Measurements from ENCODE around the gene FLNB. TPM values are rescaled to one million over a fixed set of nuclear protein-coding genes. Genes with fewer than 3 reads are reported as not detected.

The FLNB gene
- total RNA-seq, 1 experiment from 2014 or later: 309 TPM

GRCh38 chr3:58192069-58192468 lies 183.8 kb downstream of the FLNB start:
- Histone ChIP-seq H3K27ac (ENCODE audit: low read length) (no peak overlapping the region), H3K9me3 (ENCODE audit: control insufficient read depth, insufficient read depth, low read depth, low read length) (no peaks in the 10 kb centered on the region), H3K4me3 (ENCODE audit: low read depth in 2 of 2, low read length in 2 of 2) (no peak overlapping the region), H3K4me1 (ENCODE audit: control insufficient read depth, insufficient read depth, low read length) (peaks cover 7% of the 10 kb centered on the region; the same call in 1 of the 2 replicates), H3K27me3 (ENCODE audit: control insufficient read depth, insufficient read depth, low read length) (no peaks in the 10 kb centered on the region), H3K36me3 (ENCODE audit: control insufficient read depth, insufficient read depth, low read length) (no peaks in the 10 kb centered on the region)
- intact Hi-C loops (cut with micrococcal nuclease; ENCODE audit: unreplicated experiment): no loop called here
- POLR2A ChIA-PET: no interaction called here
- CTCF ChIA-PET: interaction anchor here (0.7 kb wide), 1 partner anchor 45 kb away, joined by 4 read pairs; no protein-coding TSS in a partner anchor
- no peak for TF ChIP-seq REST (IDR thresholded peaks at IDR 0.05; ENCODE audit: insufficient read depth in 1 of 2, low read depth in 2 of 2, low read length in 1 of 2)
- no peak for TF ChIP-seq TCF7L2 (IDR thresholded peaks at IDR 0.05; ENCODE audit: low read depth, low read length)
- no peak for TF ChIP-seq CTCF (IDR thresholded peaks at IDR 0.05)
- no peak for TF ChIP-seq SIN3A (IDR thresholded peaks at IDR 0.05; ENCODE audit: borderline replicate concordance, insufficient read depth, low read depth, low read length)
- TF ChIP-seq POLR2AphosphoS5 (IDR thresholded peaks at IDR 0.05; ENCODE audit: low read depth, low read length): no peak
- in situ Hi-C loops (cut with HindIII; ENCODE audit: low pct_unique_long_range_greater_than_20kb, low sequenced_read_pairs): no loop called here
- DNase-seq (ENCODE audit: low read depth, low spot score) (no peak), ATAC-seq (no peak)
- BruUV-seq (replicated peaks): no TSS peak

DNA sequence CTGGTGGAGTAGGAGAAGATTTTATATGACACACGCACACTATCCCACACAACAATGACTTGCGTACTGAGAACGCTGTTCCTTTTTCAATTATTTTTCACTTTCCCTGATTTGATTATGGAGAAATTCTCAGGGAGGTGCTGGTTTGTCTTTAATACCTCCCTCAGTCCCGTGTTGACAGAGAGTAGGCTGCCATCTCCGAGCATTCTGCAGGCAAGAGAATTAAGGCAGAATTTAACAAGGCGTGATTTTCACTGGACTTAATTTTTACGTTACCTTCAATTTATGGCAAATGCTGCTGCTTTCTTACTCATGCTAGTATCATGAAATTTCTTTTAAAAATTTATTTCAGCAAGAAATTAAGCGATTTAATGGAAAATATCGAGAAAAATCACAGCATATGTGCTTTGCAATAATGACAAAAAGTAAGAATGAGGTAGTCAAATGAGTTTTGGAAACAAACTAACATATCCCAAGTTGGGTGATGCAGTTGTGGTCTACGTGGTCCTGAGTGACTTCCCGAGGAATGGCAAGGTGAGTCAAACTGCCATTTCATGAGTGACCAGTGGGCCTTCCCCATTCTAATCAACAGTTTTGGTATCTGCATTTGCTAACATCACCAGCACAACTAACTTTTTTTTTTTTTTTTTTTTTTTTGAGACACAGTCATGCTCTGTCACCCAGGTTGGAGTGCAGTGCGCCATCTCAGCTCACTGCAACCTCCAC lies 185.6 kb downstream of the FLNB start:
- no peak overlapping the region for H3K4me3 ChIP-seq (ENCODE audit: low read depth in 2 of 2, low read length in 2 of 2)
- DNase-seq (ENCODE audit: low read depth, low spot score) (no peak), ATAC-seq (no peak)
- no peaks in the 10 kb centered on the region for H3K36me3 ChIP-seq (ENCODE audit: control insufficient read depth, insufficient read depth, low read length)
- BruUV-seq (replicated peaks): no TSS peak
- in situ Hi-C loops (cut with HindIII; ENCODE audit: low pct_unique_long_range_greater_than_20kb, low sequenced_read_pairs): no loop called here
- no peaks in the 10 kb centered on the region; the same call in 1 of the 2 replicates for H3K4me1 ChIP-seq (ENCODE audit: control insufficient read depth, insufficient read depth, low read length)
- H3K9me3 ChIP-seq (ENCODE audit: control insufficient read depth, insufficient read depth, low read depth, low read length): no peaks in the 10 kb centered on the region
- ChIA-PET CTCF (no interaction called here), POLR2A (interaction anchor here (0.5 kb wide), 1 partner anchor 170 kb away, joined by 4 read pairs; no protein-coding TSS in a partner anchor)
- intact Hi-C loops (cut with micrococcal nuclease; ENCODE audit: unreplicated experiment): no loop called here
- TF ChIP-seq POLR2AphosphoS5 (IDR thresholded peaks at IDR 0.05; ENCODE audit: low read depth, low read length): no peak
- no peak for TF ChIP-seq CTCF (IDR thresholded peaks at IDR 0.05)
- TF ChIP-seq TCF7L2 (IDR thresholded peaks at IDR 0.05; ENCODE audit: low read depth, low read length): no peak
- TF ChIP-seq REST (IDR thresholded peaks at IDR 0.05; ENCODE audit: insufficient read depth in 1 of 2, low read depth in 2 of 2, low read length in 1 of 2): no peak
- TF ChIP-seq SIN3A (IDR thresholded peaks at IDR 0.05; ENCODE audit: borderline replicate concordance, insufficient read depth, low read depth, low read length): no peak
- no peak overlapping the region for H3K27ac ChIP-seq (ENCODE audit: low read length)
- no peaks in the 10 kb centered on the region for H3K27me3 ChIP-seq (ENCODE audit: control insufficient read depth, insufficient read depth, low read length)

Data from Panc1 (cell line).